ENCODE results near the gene PKD1L1. TPM values are rescaled to one million over a fixed set of nuclear protein-coding genes. Genes with fewer than 3 reads are reported as not detected.

The PKD1L1 gene
- total RNA-seq, 1 experiment from 2014 or later, result 0.17 TPM

GRCh38 chr7:47783456-47784223 lies 164.6 kb downstream of the PKD1L1 start:
- Histone ChIP-seq H3K36me3 (ENCODE audit: control insufficient read depth in 1 of 2, insufficient read depth in 2 of 2, low read length in 2 of 2) (no peaks in the 10 kb centered on the region), H3K4me2 (ENCODE audit: low read length) (peak overlapping the region; percentile 75), H3K4me1 (ENCODE audit: control insufficient read depth in 1 of 2, insufficient read depth in 2 of 2, low read length in 2 of 2) (peaks cover 55 to 64% of the 10 kb centered on the region in 2 experiments), H2AFZ (ENCODE audit: low read depth, low read length, poor library complexity, severe bottlenecking) (peak overlapping the region; percentile 49), H4K20me1 (ENCODE audit: insufficient read depth) (no peaks in the 10 kb centered on the region), H3K79me2 (ENCODE audit: insufficient read depth, low read length) (no peaks in the 10 kb centered on the region), H3K9ac (ENCODE audit: low read length) (peak overlapping the region; percentile 45), H3K9me3 (ENCODE audit: control insufficient read depth in 1 of 2, insufficient read depth in 1 of 2, low read depth in 1 of 2, low read length in 2 of 2) (no peaks in the 10 kb centered on the region), H3K27me3 (ENCODE audit: insufficient read depth, low read length) (no peaks in the 10 kb centered on the region), H3K27ac (ENCODE audit: low read depth, low read length) (peak overlapping the region; percentile 92), H3K9me2 (ENCODE audit: insufficient read depth) (no peaks in the 10 kb centered on the region), H3K4me3 (replicated peaks in 1 of 2; ENCODE audit: low read depth in 1 of 2, low read length in 2 of 2) (peak overlapping the region in 1 of 2 experiments; percentile 30; a peak in 2 of 4 replicates)
- ChIA-PET CTCF (interaction anchor here (0.6 to 0.8 kb wide), 2 partner anchors 13 to 516 kb away, joined by 3 to 4 read pairs; no protein-coding TSS in a partner anchor), POLR2A (interaction anchor here (0.8 to 1.2 kb wide), 2 partner anchors 12 kb away, joined by 4 to 5 read pairs; no protein-coding TSS in a partner anchor), RAD21 (ENCODE audit: low non-redundant PET in 1 of 2, low total read pairs in 2 of 2, uncharacterized antibody in 2 of 2, unreplicated experiment in 2 of 2) (interaction anchor here in 1 of 2 experiments (1.2 kb wide), 1 partner anchor 348 kb away, joined by 3 read pairs; no protein-coding TSS in a partner anchor)
- peak; percentile 32 for ATAC-seq
- DNase-seq (ENCODE audit: low read depth, low spot score), result peak; percentile 77
- intact Hi-C loops (cut with micrococcal nuclease), result no loop called here
- no TSS peak for BruUV-seq (replicated peaks)
- no peak for TF ChIP-seq POLR2A (IDR thresholded peaks at IDR 0.05; ENCODE audit: borderline replicate concordance, extremely low read depth, insufficient read depth, insufficient read length)
- peak; percentile 90 for TF ChIP-seq CBX3 (IDR thresholded peaks at IDR 0.05; ENCODE audit: low read depth)
- no peak for TF ChIP-seq EZH2phosphoT487 (IDR thresholded peaks at IDR 0.05; ENCODE audit: borderline replicate concordance)
- TF ChIP-seq, protein P1, sequence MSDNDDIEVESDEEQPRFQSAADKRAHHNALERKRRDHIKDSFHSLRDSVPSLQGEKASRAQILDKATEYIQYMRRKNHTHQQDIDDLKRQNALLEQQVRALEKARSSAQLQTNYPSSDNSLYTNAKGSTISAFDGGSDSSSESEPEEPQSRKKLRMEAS (IDR thresholded peaks at IDR 0.05), result peak; percentile 60
- peak; percentile 65 for TF ChIP-seq YY1 (IDR thresholded peaks at IDR 0.05; ENCODE audit: extremely low read depth, insufficient replicate concordance, low read depth, low read length)
- TF ChIP-seq SRF (IDR thresholded peaks at IDR 0.05; ENCODE audit: low read depth), result peak; percentile 77
- TF ChIP-seq JUND (IDR thresholded peaks at IDR 0.05), result peak; percentile 99
- TF ChIP-seq SP1 (IDR thresholded peaks at IDR 0.05; ENCODE audit: low read depth), result peak; percentile 95
- TF ChIP-seq, protein P2, sequence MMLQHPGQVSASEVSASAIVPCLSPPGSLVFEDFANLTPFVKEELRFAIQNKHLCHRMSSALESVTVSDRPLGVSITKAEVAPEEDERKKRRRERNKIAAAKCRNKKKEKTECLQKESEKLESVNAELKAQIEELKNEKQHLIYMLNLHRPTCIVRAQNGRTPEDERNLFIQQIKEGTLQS (IDR thresholded peaks at IDR 0.05), result peak; percentile 73
- no peak for TF ChIP-seq REST (IDR thresholded peaks at IDR 0.05; ENCODE audit: low read depth)
- TF ChIP-seq ZFX (IDR thresholded peaks at IDR 0.05), result peak; percentile 20; the same call in 1 of the 2 replicates
- TF ChIP-seq EGR1 (IDR thresholded peaks at IDR 0.05; ENCODE audit: low read depth), result no peak
- TF ChIP-seq ELF1 (IDR thresholded peaks at IDR 0.05; ENCODE audit: borderline replicate concordance, low read depth), result no peak
- TF ChIP-seq, protein P3, sequence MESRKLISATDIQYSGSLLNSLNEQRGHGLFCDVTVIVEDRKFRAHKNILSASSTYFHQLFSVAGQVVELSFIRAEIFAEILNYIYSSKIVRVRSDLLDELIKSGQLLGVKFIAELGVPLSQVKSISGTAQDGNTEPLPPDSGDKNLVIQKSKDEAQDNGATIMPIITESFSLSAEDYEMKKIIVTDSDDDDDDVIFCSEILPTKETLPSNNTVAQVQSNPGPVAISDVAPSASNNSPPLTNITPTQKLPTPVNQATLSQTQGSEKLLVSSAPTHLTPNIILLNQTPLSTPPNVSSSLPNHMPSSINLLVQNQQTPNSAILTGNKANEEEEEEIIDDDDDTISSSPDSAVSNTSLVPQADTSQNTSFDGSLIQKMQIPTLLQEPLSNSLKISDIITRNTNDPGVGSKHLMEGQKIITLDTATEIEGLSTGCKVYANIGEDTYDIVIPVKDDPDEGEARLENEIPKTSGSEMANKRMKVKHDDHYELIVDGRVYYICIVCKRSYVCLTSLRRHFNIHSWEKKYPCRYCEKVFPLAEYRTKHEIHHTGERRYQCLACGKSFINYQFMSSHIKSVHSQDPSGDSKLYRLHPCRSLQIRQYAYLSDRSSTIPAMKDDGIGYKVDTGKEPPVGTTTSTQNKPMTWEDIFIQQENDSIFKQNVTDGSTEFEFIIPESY (IDR thresholded peaks at IDR 0.05; ENCODE audit: extremely low read depth, insufficient replicate concordance, low read length), result no peak
- TF ChIP-seq CTCF (IDR thresholded peaks at IDR 0.05 in 2 of 3, conservative IDR thresholded peaks at IDR 0.05 in 1 of 3; ENCODE audit: borderline replicate concordance in 1 of 3, insufficient read depth in 1 of 3, low read depth in 2 of 3, low read length in 2 of 3), result no peak
- no peak for TF ChIP-seq EZH2 (IDR thresholded peaks at IDR 0.05)
- peak; percentile 82 for TF ChIP-seq CEBPB (IDR thresholded peaks at IDR 0.05; ENCODE audit: low read depth)
- peak; percentile 66 for TF ChIP-seq POLR2AphosphoS5 (IDR thresholded peaks at IDR 0.05; ENCODE audit: low read depth, low read length)
- peak; percentile 70; the same call in 1 of the 2 replicates for TF ChIP-seq SIN3A (IDR thresholded peaks at IDR 0.05; ENCODE audit: low read depth)

Measured in HCT116 (cell line).